ENCODE measurements around the gene PLPP2. TPM values are rescaled to one million over a fixed set of nuclear protein-coding genes. Genes with fewer than 3 reads are reported as not detected.

The PLPP2 gene
- total and polyA plus RNA-seq, 7 donors, result 0.10 to 0.93 (median 0.30) TPM; not detected in 1

- TF ChIP-seq CTCF (IDR thresholded peaks at IDR 0.05), result no peak
- Histone ChIP-seq H3K27me3 (ENCODE audit: insufficient read depth in 3 of 3, low read length in 2 of 3) (no peaks in the 10 kb centered on the region), H3K4me3 (peak overlapping the region; percentile 51), H3K9me3 (no peaks in the 10 kb centered on the region), H3K36me3 (ENCODE audit: insufficient read depth in 1 of 2, low read depth in 1 of 2) (peaks cover 6 to 73% of the 10 kb centered on the region in 2 donors), H3K4me1 (no peaks in the 10 kb centered on the region), H3K27ac (no peak overlapping the region)
- 68 to 81% (median 80%) methylated on average over 14 of the region's 14 CpGs for WGBS, 3 donors
- ATAC-seq, result no peak
- intact Hi-C loops (cut with DNase I), result no loop called here
- DNase-seq, result no peak
Measured at GRCh38 chr19:309206-309565, 18.0 kb upstream of the PLPP2 start.

GRCh38 chr19:308471-309205 lies 17.4 kb upstream of the PLPP2 start:
- WGBS, 3 donors, result 83 to 89% (median 87%) methylated on average over 40 to 48 of the region's 48 CpGs
- Histone ChIP-seq H3K27me3 (ENCODE audit: insufficient read depth in 3 of 3, low read length in 2 of 3) (no peaks in the 10 kb centered on the region), H3K36me3 (ENCODE audit: insufficient read depth in 1 of 2, low read depth in 1 of 2) (peaks cover 6 to 68% of the 10 kb centered on the region in 2 donors), H3K27ac (no peak overlapping the region), H3K4me1 (no peaks in the 10 kb centered on the region), H3K9me3 (no peaks in the 10 kb centered on the region), H3K4me3 (peak overlapping the region; percentile 51)
- DNase-seq (no peak), ATAC-seq (peak in 1 of 4 donors; percentile 9)
- no peak for TF ChIP-seq CTCF (IDR thresholded peaks at IDR 0.05)
- intact Hi-C loops (cut with DNase I), result no loop called here

- no peak for DNase-seq
- Histone ChIP-seq H3K36me3 (ENCODE audit: insufficient read depth in 1 of 2, low read depth in 1 of 2) (peaks cover 6 to 61% of the 10 kb centered on the region in 2 donors), H3K4me3 (peak overlapping the region; percentile 51), H3K27me3 (ENCODE audit: insufficient read depth in 3 of 3, low read length in 2 of 3) (no peaks in the 10 kb centered on the region), H3K9me3 (no peaks in the 10 kb centered on the region), H3K27ac (no peak overlapping the region), H3K4me1 (no peaks in the 10 kb centered on the region)
- ATAC-seq, result peak in 2 of 4 donors; percentile 7 to 26
- TF ChIP-seq CTCF (IDR thresholded peaks at IDR 0.05), result no peak
- WGBS, 3 donors, result 77 to 84% (median 81%) methylated on average over 21 of the region's 21 CpGs
- intact Hi-C loops (cut with DNase I), result no loop called here
Measured at GRCh38 chr19:307793-308420, 16.7 kb upstream of the PLPP2 start.

GRCh38 chr19:307111-307531 lies 15.9 kb upstream of the PLPP2 start:
- H3K27ac ChIP-seq, result no peak overlapping the region
- H3K4me3 ChIP-seq, result peak overlapping the region; percentile 51
- H3K36me3 ChIP-seq (ENCODE audit: insufficient read depth in 1 of 2, low read depth in 1 of 2), result peaks cover 6 to 60% of the 10 kb centered on the region in 2 donors
- H3K27me3 ChIP-seq (ENCODE audit: insufficient read depth in 3 of 3, low read length in 2 of 3), result no peaks in the 10 kb centered on the region
- no peaks in the 10 kb centered on the region for H3K9me3 ChIP-seq
- H3K4me1 ChIP-seq, result no peaks in the 10 kb centered on the region
- ATAC-seq (no peak), DNase-seq (no peak)
- TF ChIP-seq CTCF (IDR thresholded peaks at IDR 0.05), result no peak
- intact Hi-C loops (cut with DNase I), result no loop called here
- 87 to 90% (median 88%) methylated on average over 26 of the region's 26 CpGs for WGBS, 3 donors
